Right lung (tissue), 5 donors: ENCODE measurements around the gene MAD1L1. TPM values are rescaled to one million over a fixed set of nuclear protein-coding genes. Genes with fewer than 3 reads are reported as not detected.
"Not testable (repeated sequence)": the region's sequence is repeated elsewhere in the genome, so short reads cannot be mapped to it uniquely, and the experiment has no call there.

Experiments used
- DNase-seq, 2 donors: peaks; one replicate each; pipeline ENCODE4 v3.0.0-alpha.2; 2013
- polyA plus RNA-seq, 5 donors: library from polyadenylated mRNA; unstranded; fragments of 120-200 nt; gene quantifications; one replicate each; pipeline versions ENCODE4 v1.2.1 to v1.2.3, GENCODE V29; 2013; ENCODE audit warnings: inconsistent platforms in 1 of 5, low replicate concordance in 1 of 5; ENCODE audit not compliant: insufficient read length in 5 of 5, insufficient read depth in 1 of 5

The MAD1L1 gene
- polyA plus RNA-seq, 5 donors = 15.5 to 26.8 (median 23.1) TPM

DNA sequence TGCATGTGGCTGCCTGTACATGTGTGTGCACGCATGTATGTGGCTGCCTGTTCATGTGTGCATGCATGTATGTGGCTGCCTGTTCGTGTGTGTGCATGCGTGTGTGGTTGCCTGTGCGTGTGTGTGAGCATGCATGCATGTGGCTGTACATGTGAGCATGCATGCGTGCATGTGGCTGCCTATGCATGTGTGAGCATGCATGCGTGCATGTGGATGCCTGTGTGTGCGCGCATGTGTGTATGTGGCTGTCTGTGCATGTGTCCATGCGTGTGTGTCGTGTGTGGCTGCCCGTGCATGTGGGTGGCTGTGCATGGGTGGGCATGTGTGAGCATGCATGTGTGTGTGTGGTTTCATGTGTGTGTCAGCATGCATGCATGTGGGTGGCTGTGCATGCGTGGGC, 344.3 kb downstream of the MAD1L1 start:
- DNase-seq = no peak

DNA sequence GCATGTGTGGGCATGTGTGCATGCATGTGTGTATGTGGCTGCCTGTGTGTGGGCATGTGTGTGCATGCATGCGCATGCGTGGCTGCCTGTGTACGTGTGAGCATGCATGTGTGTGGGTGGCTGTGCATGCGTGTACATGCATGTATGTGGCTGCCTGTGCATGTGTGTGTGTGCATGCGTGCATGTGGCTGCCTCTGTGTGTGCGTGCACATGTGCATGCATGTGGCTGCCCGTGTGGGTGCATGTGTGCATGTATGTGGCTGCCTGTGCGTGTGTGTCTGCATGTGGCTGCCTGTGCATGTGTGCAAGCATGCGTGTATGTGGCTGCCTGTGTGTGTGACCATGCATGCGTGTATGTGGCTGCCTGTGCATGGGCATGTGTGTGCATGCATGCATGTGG, 345.5 kb downstream of the MAD1L1 start:
- no peak for DNase-seq

DNA sequence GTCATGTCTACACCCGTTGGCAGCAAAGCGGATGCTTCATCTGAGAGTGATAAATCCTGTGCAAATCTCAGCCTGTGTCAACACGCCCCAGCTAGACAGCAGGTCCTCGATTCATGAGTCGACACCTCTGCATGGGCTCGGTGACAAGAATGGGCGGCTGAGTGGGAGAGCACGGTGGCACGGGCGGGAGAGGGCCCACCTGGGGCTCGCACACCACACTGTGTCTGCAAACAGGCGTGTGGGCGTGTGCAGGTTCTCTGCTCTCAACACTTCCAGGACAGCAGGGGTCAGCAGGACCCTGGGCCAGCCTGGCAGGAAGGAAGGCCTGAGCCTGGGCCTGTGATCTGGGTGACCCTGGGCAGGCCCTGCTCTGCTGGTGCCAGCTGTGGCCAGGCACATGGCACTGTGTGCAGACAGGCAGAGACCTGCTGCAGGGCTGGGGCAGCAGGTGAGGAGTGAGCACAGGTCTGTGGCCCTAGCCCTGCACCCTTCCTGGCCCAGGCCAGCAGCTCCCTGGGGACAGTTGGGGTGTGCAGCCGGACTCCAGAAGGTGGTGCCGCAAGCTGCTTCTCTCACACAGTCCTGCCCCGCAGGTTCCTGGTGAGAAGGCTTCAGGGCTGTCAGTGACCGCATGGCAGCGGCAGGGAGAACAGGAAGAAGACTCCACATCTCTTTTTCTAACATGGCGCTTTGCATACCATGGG, 346.2 kb downstream of the MAD1L1 start:
- DNase-seq = no peak

DNA sequence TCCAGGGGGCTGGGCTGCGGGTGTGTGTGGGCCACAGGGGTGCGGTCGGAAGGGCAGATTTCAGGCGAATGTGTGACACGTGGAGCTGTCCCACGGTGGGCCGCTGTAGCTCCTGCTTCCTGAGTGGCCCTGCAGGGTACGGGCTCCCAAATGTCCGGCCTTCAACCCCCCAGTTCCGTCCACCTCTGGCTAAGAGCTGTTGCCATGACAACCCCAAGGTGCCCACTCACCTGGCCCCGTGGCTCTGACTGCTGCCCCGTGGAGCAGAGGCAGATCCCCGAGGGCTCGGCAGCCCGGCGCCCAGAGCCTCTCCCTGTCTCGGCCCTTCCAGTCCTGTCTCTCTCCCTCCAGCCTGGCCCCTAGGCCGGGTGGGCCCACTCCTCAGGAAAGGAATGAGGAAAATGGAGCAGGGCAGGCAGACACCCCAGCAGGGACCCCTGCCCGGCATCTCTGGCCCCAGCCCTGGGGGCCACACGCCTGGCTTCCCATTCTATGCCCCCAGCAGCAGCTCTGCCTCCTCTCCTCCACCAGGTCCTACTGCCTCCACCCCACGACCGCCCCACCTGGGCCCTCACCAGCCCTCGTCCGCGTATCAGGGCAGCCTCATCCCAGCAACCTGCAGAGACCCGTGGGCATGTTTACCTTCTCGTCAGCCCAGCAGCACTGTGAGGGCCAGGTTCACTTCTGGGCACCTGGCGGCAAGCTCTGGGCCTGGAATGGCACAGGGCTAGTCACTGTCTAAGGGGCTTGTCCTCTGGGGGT, 347.1 kb downstream of the MAD1L1 start:
- no peak for DNase-seq

DNA sequence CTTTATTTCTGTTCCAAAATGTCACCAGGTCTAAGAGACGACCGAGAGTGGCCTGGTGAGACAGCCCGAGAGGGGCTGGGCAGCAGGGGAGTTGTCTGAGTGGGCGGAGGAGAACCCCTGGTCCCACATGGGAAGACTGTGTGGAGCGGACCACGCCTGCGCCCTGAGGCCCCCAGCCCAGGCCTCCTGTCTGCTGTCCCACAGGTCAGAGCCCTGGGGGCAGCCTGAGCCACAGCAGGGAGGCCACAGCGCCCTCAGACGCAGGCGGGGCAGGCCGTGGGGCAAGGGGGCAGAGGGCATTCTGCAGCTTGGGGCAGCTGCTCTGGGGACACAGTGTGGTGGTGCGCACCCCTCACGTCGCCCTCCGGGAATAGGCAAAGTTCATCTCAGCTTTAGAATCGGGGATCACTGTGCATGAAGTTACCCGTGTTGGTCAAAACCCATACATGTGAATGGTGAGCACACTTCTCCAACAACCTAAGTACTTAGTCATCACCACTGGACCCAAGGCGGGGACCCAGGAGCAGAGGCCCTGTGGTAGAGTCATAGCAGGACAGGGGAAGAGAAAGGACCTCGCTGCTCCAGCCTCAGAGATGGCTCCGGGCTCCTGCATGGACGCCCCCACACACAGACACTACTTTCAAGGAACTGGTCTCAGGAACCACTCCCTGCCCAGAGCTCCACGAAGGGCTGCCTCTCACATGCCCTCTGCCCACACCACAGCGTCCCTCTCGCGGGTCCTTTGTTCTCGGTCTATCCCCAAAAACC, 348.0 kb downstream of the MAD1L1 start:
- DNase-seq = no peak

DNA sequence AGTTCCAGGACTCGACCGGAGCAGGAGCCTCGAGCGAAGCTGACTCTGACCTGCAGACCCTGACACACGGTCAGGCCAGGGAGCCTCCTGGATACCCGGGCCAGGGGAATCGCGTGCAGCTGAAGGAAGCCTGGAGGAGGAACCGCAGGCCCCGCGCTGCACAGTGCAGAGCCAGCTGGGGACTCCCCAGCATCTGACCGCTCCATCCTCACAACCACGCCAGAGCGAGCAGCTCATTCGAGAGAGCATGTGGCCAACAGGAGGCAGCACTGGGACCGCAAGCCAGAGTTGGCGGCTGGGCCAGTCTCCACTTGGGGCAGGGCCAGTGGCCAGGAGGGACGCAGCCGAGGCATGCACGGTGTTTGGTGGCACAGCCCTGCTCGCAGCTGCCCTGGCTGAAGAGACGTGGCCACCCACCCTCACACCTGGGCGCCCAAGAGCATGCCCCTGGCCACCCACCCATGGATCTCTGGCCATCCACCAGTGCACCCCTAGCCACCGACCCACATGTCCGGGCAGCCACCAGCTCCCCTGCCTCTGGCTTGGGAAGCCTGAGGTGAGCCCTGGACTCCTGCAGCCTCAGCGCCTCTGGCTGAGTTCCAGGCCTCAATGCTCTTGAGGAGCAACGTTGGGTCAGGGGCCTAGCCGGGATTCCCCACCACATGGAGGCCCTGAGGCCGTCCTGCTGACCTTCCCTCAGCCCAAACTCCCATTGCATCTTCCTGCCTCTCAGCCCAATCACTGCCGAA, 348.7 kb downstream of the MAD1L1 start:
- DNase-seq = no peak

DNA sequence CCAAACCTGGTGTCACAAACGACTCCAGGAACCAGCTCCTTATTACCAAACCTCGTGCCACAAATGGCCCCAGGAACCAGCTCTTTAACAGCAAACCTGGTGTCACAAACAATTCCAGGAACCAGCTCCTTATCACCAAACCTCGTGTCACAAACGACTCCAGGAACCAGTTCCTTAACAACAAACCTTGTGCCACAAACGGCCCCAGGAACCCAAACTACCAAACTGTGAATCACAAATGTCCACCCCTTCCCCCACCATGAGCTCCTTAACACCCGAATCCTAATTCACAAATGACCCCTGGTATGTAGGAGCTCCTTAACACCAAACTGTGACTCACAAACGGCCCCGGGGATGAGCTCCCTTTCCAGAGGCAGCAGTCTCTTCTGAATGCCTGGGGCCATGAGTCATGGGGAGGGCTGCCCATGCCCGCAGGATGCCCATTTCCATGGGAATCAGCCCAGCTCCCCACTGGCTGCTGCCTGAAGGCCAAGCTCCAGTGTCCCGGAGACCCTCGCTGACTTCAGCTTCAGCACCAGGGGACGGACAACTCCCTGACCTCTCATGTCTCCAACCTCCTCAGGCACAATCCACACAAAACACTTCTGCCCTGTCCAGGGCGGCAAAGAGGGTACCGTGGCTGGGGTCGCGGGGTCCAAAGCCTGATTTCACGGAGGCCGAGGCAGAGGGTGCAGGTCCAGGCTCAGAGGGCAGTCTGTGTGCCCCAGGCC, 349.5 kb downstream of the MAD1L1 start:
- no peak for DNase-seq

DNA sequence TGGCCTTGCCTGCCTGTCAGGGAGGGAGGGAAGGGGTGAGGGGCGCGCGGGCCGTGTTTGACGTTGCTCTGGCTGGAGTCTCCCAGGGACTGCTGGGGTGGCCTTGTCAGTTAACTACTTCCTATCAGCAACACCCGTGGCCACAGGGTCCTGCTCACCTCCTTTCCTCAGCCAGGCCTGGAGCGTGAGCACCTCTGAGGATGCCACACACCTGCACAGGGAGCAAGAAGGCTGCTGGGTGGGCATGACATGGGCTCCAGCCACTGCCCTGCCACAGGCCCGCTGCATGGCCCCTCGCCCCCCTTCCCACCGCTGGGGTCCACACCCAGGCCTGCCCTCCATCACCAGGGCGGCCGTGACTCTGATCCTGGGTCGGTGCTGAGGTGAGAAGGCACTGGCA, 350.3 kb downstream of the MAD1L1 start:
- no peak for DNase-seq

DNA sequence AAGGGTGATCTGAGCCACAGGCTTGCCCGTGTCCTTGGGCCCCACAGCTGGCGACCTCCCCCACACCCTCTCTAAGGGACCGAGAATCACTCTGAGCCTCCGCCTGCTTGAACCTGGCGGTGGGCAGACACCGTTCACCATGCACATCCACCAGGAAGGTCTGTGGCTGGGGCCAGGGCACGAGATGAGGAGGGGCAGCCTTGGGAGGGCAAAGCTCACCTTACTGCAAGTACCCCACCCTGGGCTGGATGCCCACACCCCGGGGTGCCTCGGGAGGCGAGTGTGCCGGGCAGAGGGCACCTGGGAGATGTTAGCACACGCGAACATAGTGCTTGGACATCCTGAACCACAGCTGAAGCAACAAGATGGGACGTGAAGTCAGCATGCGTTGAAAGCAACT, 350.8 kb downstream of the MAD1L1 start:
- no peak for DNase-seq

DNA sequence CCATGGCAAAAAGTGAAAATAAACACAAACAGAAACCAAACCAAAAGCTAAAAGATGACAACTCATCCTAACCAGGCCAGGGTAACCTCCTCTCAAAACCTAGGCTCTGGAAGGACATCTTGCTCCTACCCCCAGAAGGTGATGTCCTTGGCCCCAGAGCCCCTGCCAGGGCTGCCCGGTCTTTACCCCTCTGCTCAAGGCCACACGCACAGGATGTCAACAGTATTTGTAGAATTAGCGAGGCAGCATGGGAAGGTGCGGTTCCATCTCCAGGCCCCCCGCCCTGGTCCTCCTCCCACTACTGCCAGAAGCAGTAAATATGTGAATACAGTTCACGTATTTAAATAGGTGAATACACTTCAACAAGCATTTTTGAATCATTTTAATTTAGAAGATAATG, 356.1 kb downstream of the MAD1L1 start:
- not testable (repeated sequence) for DNase-seq

DNA sequence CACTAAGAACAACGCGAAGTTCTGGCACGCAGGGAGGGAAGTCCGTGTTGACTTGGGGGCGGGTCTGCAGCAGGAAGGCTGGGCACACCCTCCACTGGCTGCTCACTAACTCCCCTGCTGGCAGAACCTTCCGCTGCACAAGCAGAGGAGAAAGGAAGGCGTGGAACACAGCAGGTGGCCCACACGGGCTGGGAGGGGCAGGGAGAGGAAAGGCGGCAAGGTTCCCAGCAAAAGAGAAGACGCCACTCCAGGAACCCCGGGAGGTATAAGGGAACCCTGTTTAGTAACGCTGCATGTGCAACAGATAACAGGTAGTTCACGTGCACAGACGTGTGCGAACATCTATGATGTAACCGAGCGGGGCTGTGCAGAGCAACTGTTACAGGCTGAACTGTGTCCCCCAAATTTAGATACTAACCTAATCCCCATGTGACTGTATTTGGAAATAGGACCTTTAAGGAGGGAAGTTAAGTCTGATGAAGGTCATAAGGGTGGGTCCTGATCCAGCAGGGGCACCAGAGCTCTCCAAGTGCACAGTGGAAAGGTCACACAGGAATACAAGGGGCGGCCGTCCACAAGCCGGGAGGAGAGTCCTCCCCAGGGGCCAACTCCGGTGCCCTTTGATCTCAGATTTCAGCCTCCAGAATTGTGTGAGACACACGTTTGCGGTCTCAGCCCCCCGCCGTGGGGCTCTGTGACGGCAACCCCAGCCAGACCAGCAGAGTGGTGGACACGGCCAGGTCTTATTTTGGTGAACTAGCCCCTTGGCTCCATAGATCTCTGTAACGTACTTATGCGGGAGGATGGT, 357.1 kb downstream of the MAD1L1 start:
- DNase-seq = not testable (repeated sequence)

DNA sequence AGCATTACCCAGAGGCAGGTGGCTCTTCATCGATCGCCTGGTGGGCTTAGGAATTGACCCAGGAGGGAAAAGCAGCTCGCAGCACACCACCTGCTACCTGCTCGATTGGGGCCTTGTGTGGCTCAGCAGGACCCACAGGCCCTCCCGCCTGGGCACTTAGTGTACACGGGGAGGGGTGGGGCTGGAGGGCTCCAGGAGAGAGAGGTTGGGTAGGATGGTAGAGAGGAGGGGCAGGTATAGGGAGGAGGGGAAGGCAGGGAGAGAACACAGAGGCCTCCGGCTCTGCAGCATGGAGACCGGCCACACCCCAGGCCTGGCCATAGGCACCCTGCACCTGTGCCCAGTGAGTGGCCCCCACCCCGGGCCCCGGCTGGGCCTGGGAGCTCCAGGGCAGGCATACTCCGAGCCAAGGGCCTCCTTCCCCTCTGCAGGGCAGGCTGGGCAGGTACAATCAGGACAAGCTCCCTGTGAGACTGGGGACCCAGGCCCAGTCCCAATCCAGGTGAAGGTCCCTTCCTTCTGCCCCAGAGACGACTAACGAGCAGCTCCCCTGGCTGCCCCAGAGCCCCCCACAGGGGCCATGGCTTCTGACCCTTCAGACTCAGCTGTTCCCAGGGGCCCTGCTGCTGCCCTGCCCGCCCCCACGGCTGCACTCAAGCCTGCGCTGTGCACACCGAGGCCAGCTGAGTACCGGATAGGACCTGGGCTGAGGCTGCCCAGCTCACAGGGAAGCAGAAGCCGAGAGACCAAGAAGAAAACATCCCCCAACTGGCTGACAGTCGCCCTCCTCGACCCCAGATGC, 358.0 kb downstream of the MAD1L1 start:
- DNase-seq = not testable (repeated sequence)

DNA sequence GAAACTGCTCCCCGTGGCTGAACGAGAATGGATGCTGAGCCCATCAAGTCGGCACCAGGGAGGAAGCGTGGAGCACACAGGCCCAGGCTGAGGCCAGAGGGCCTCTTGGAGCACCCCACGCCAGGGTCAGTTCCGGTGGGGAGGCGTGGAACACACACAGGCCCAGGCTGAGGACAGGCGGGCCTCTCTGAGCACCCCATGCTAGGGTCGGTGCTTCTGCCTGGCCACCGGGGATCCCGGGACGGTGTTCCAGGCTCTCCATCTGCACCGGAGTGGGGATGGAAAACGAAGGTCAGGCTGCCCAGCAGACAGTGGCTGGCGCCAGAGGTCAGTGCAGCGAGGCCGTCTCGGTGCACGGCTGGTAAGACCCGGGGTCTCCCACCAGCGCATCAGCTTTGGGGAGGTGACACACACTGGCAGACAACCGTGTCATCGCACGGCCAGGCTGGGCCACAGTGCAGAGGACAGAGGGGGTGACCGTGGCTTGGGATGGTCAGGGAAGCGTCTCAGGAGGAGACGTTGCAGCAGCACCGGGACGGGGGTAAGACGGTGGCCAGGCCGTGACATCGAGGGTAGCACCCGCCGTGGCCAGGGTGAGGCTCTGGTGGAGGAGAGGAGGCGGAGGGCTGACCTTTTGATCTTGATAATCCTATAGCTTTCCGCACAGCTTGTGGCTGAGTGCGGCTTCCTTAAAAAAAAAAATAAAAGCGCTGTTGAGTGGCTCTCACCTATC, 358.7 kb downstream of the MAD1L1 start:
- no peak for DNase-seq

DNA sequence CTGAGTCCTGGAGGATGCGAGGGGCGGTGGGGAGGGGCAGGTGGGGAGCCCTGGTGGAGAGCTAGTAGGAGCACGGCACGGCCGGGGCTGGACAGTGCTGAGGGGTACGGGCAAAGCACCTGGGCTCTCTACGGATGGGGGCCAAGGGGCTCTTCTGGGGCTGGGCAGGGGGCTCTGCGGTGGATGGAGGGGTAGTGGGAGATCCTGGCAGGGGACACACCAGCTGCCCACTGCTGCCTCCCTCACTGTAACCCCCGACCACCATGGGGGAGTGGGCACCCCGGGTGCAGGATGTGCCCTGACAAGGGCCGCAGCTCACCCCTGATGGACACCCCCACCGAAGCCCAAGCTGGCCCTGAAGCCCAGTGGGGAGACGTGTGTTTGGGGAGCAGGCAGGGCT, 359.3 kb downstream of the MAD1L1 start:
- no peak for DNase-seq

DNA sequence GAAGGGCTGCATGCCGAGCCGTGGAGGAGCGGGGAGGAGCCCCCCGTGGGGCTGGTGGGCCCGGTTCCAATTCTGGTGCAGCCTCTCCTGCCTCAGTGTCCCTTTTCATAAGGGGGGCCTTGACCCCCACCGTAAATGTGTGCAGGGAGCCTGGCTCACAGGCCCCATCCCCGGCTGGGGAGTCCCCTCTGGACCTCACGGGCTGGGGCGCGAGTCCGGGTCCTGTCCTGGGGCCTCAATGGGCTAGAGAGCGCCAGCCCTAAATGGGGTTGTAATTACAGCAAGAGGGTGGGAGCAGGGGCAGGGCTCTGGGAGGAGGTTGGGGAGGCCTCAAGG, 359.7 kb downstream of the MAD1L1 start:
- no peak for DNase-seq

DNA sequence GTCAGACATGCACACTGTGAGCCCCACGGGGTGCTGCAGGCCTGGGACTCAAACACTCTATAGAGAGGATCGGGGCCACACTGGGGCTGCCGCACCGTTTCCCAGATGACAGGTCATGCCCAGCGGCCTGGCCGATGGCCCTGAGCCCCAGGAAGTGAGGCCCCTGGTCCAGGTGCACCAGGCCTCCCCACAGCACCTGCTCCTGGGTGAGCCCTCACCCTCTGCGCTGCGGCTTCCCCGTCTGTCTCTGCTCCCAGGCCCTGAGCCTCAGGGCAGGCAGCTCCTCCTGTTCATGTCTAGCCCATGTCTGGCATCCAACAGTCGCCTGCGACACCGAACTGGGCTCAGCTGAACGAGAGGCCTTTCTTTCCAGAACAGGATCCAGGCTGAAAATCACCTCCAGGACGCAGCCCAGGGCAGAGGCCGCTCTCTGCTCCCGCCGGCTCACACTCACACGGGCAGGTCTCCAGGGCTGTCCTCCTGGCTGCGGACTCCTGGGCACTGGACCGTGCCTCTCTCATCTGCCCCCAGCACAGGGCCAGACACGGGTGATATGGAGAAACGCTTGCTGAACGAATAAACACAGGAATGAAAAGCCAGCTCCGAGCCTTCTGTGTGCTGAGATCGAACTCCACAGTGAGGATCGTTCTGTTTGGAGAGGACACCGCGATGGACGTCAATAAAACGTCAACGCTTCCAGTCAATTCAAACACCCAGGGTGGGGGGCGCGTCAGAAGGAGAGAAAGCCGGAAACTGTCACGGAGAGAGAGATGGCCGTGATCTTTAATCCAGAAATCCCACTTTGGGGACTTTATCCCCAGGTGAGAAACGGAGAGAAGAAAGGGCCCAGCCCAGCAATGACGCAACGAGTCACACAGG, 360.3 kb downstream of the MAD1L1 start:
- DNase-seq = no peak

DNA sequence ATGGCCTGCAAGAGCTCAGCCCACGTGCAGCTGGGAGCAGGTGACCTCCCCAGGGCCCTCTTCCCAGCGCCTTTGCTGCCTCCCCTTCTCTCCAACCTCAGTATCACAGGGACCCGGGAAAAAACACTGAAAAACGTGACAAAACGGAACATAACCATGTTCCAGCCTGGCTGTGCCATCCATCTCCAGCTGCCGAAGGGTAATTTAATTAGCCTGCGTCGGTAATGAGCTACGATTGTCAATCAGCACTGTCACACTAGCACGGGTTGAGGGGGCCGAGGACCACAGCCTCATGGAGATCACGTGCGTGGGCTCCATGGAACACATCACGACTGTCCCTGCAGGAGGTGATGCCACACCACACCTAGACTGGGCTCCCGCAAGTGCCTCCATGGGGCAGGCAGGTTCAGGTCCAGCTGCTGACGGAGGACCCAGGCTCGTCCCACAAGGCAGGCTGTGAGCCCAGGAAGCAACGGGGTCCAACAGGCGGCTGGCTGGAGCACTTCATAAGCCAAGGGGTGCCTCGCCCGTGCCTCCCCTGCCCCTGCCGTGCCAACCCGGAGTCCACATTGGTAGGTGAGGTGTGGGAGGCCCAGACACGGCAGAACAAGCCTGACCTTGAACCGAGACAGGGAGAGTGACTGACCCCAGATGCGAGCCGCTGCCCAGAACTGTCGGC, 363.2 kb downstream of the MAD1L1 start:
- DNase-seq = no peak
